MCF 10A (cell line): ENCODE results near the gene ZDHHC6. TPM values are rescaled to one million over a fixed set of nuclear protein-coding genes. Genes with fewer than 3 reads are reported as not detected.
"Not testable (repeated sequence)": the region's sequence is repeated elsewhere in the genome, so short reads cannot be mapped to it uniquely, and the experiment has no call there.

Experiments
- BruUV-seq: library from RNA; stranded (reverse); fragments of 400-500 nt; replicated peaks from 2 replicates; lab custom pipeline; 2021; lab: Mats Ljungman, UMichigan
- CTCF ChIA-PET: fragments of 300-600 bp; sonication (Branson Sonifier 250); formaldehyde crosslinking; extraction: SDS; loops from one replicate; lab custom pipeline; 2021; ENCODE audit warnings: antibody characterized with exemption, inconsistent platforms; lab: Yijun Ruan, JAX
- POLR2A ChIA-PET: fragments of 300-600, 350-650 bp; sonication (Branson Sonifier 250); formaldehyde crosslinking; extraction: SDS; loops from one replicate; lab custom pipeline; 2020; ENCODE audit warnings: antibody characterized with exemption, inconsistent platforms; lab: Yijun Ruan, JAX
- DNase-seq: peaks from one replicate; pipeline ENCODE4 v3.0.0-alpha.2; 2018; ENCODE audit not compliant: unreplicated experiment
- H3K27ac Mint-ChIP-seq: one replicate; pipeline ENCODE4 v1.8.0; 2022; ENCODE audit warnings: mild to moderate bottlenecking, low read depth, mixed read lengths; ENCODE audit not compliant: unreplicated experiment
- H3K27me3 Mint-ChIP-seq: one replicate; pipeline ENCODE4 v1.8.0; 2022; ENCODE audit warnings: mixed read lengths; ENCODE audit not compliant: insufficient read depth, unreplicated experiment
- H3K36me3 Mint-ChIP-seq: one replicate; pipeline ENCODE4 v1.8.0; 2022; ENCODE audit warnings: mild to moderate bottlenecking, moderate library complexity, mixed read lengths; ENCODE audit not compliant: insufficient read depth, unreplicated experiment
- H3K4me1 Mint-ChIP-seq: one replicate; pipeline ENCODE4 v1.8.0; 2022; ENCODE audit warnings: mixed read lengths; ENCODE audit not compliant: insufficient read depth, unreplicated experiment
- H3K4me3 Mint-ChIP-seq: one replicate; pipeline ENCODE4 v1.8.0; 2022; ENCODE audit warnings: mild to moderate bottlenecking, moderate library complexity, mixed read lengths; ENCODE audit not compliant: unreplicated experiment
- H3K9me3 Mint-ChIP-seq: one replicate; pipeline ENCODE4 v1.8.0; 2022; ENCODE audit warnings: mixed read lengths; ENCODE audit not compliant: unreplicated experiment
- intact Hi-C: fragments of 100-400 bp; cut with micrococcal nuclease; formaldehyde crosslinking; loops from 2 replicates; pipeline ENCODE4 v1.14.1; 2022
- total RNA-seq: library from RNA; stranded (reverse); gene quantifications from 2 replicates; pipeline ENCODE4 v1.2.3, GENCODE V29; 2022
- TF ChIP-seq, protein P1 (sequence below): fragments of 200-600 bp; IDR thresholded peaks from one replicate; pipeline ENCODE4 v1.8.0; 2022; ENCODE audit warnings: antibody characterized with exemption, mild to moderate bottlenecking; ENCODE audit not compliant: unreplicated experiment

Gene ZDHHC6
- total RNA-seq, 1 experiment from 2014 or later = 25.9 TPM

DNA sequence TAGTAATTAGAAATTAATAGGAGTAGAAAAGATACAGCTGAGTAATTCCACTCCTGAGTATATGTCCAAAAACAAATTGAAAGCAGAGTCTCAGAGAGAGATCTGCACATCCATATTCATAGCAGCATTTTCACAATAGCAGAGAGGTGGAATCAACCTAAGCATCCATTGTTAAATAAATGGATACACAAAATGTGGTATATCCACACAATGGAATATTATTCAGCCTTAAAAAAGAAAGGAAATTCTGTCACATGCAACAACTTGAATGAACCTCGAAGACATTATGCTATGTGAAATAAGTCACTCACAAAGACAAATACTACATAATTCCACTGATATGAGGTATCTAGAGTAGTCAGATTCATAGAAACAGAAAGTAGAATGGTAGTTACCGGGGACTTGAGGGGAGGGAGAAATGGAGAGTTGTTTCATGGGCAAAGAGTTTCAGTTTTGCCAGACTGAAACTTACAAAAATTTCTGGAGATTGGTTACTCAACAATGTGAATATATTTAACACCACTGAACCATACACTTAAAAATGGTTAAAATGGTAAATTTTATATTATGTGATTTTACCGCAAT, 18.7 kb upstream of the ZDHHC6 start:
- CTCF ChIA-PET = interaction anchor here (0.9 to 3.4 kb wide), 3 partner anchors 8 to 1055 kb away, joined by 3 to 24 read pairs (median 3); no protein-coding TSS in a partner anchor
- Mint-ChIP-seq H3K27ac (peak overlapping the region; percentile 49), H3K4me1 (no peaks in the 10 kb centered on the region), H3K9me3 (peaks cover 7% of the 10 kb centered on the region), H3K4me3 (no peak overlapping the region), H3K27me3 (no peaks in the 10 kb centered on the region), H3K36me3 (peaks cover 62% of the 10 kb centered on the region)
- TF ChIP-seq, protein P1, sequence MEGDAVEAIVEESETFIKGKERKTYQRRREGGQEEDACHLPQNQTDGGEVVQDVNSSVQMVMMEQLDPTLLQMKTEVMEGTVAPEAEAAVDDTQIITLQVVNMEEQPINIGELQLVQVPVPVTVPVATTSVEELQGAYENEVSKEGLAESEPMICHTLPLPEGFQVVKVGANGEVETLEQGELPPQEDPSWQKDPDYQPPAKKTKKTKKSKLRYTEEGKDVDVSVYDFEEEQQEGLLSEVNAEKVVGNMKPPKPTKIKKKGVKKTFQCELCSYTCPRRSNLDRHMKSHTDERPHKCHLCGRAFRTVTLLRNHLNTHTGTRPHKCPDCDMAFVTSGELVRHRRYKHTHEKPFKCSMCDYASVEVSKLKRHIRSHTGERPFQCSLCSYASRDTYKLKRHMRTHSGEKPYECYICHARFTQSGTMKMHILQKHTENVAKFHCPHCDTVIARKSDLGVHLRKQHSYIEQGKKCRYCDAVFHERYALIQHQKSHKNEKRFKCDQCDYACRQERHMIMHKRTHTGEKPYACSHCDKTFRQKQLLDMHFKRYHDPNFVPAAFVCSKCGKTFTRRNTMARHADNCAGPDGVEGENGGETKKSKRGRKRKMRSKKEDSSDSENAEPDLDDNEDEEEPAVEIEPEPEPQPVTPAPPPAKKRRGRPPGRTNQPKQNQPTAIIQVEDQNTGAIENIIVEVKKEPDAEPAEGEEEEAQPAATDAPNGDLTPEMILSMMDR = no peak
- POLR2A ChIA-PET = interaction anchor here (0.7 to 1.1 kb wide), 3 partner anchors 10 to 1587 kb away, joined by 3 to 4 read pairs (median 3); no protein-coding TSS in a partner anchor
- no peak for DNase-seq
- no TSS peak for BruUV-seq
- intact Hi-C loops = no loop called here

DNA sequence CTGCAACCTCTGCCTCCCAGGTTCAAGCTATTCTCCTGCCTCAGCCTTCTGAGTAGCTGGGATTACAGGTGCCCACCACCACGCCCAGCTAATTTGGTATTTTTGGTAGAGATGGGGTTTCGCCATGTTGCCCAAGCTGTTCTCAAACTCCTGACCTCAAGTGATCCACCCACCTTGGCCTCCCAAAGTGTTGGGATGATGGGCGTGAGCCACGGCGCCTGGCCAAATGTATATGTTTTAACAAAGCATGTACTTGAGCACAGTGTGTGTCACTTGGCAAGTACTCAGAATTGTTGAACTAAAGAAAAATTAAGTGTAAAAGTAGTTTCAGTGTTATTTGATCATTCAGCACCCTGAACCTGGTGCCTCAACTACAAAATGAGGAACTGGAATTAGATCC, 17.4 kb upstream of the ZDHHC6 start:
- BruUV-seq, H3K9me3 Mint-ChIP-seq, H3K27me3 Mint-ChIP-seq, H3K4me3 Mint-ChIP-seq, H3K4me1 Mint-ChIP-seq, H3K27ac Mint-ChIP-seq, intact Hi-C loops, DNase-seq: not testable (repeated sequence)
- POLR2A ChIA-PET = interaction anchor here (0.6 to 1.0 kb wide), 3 partner anchors 8 to 589 kb away, joined by 3 read pairs; partner anchors contain the start of gene ZDHHC6
- CTCF ChIA-PET = interaction anchor here (0.6 to 3.4 kb wide), 5 partner anchors 9 to 293 kb away, joined by 3 to 24 read pairs (median 3); no protein-coding TSS in a partner anchor
- peaks cover 55% of the 10 kb centered on the region for H3K36me3 Mint-ChIP-seq

DNA sequence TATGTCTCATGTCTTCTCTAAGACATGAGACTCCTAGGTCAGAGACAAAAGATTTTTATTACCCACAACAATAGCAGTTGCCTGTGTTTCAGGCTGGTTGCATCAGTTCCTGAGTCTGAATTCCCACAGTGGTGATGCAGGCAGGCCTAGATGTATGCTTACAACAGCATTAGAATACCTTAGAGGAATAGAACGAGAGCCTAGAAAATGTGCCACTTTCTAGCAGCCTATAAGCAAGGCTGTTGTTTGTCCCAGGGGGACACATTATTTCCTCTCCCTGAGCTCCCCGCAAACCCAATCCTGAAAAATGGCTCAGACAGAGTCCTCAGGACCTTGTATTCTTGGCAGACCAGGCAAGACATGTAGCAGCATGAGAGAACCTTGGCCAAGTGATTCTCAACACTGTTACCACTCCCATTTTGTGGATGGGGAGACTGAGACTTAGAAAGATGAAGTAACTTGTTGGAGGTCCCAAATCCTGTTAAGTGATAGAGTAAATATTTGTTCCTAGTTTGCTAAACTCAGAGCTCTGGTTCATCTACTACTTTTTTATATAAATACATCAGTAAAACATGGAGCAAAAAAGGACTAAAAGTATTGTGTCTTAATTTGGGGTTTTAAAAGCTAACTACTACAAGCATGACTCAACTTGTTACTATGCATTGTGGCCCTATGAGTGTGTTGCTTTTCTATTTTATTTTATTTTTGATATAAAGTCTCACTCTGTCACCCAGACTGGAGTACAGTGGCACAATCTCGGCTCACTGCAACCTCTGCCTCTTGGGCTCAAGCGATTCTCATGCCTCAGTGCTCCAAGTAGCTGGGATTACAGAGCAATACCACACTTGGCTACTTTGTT, 14.5 kb upstream of the ZDHHC6 start:
- POLR2A ChIA-PET = interaction anchor here (0.7 to 3.6 kb wide), 2 partner anchors 15 to 380 kb away, joined by 3 to 17 read pairs; partner anchors contain the start of genes VTI1A and ZDHHC6
- Mint-ChIP-seq H3K27me3 (no peaks in the 10 kb centered on the region), H3K4me1 (peaks cover 8% of the 10 kb centered on the region), H3K27ac (peak overlapping the region; percentile 50), H3K9me3 (peaks cover 7% of the 10 kb centered on the region), H3K4me3 (no peak overlapping the region), H3K36me3 (peaks cover 39% of the 10 kb centered on the region)
- TSS peak; percentile 49 for BruUV-seq
- TF ChIP-seq, protein P1 = no peak
- CTCF ChIA-PET = interaction anchor here (0.5 to 3.2 kb wide), 6 partner anchors 9 to 982 kb away, joined by 3 to 23 read pairs (median 4); no protein-coding TSS in a partner anchor
- peak; percentile 63 for DNase-seq
- intact Hi-C loops = no loop called here

DNA sequence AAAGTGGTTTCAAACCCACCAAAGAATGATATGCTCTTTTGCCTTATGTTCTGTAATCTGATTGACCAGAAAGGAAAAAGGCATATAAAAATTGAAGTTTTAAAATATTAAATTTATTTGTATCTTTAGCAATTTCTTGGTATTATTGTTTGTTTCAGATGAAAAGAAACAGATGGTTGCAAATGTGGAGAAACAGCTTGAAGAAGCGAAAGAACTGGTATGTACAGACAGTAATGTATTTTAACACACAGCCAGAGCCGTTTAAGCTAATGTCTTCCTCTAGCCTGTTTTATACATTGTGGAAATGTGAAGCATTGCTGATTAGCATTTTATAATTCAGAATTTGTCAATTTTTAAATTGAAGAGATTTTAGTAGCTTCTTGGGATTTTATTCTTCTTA, 13.7 kb upstream of the ZDHHC6 start:
- CTCF ChIA-PET = interaction anchor here (1.5 to 3.2 kb wide), 2 partner anchors 10 to 12 kb away, joined by 5 to 23 read pairs; no protein-coding TSS in a partner anchor
- H3K27ac Mint-ChIP-seq = no peak overlapping the region

More for the DNA sequence above, 13.7 kb upstream of the ZDHHC6 start:
- Mint-ChIP-seq H3K27me3 (no peaks in the 10 kb centered on the region), H3K4me1 (peaks cover 12% of the 10 kb centered on the region), H3K4me3 (no peak overlapping the region), H3K9me3 (peaks cover 3% of the 10 kb centered on the region), H3K36me3 (peaks cover 34% of the 10 kb centered on the region)
- no TSS peak for BruUV-seq
- POLR2A ChIA-PET = interaction anchor here (0.6 to 3.6 kb wide), 3 partner anchors 14 to 506 kb away, joined by 3 to 17 read pairs (median 3); partner anchors contain the start of genes VTI1A and ZDHHC6
- intact Hi-C loops = no loop called here
- TF ChIP-seq, protein P1 = no peak
- no peak for DNase-seq
